Fibroblast of mammary gland (primary cell): ENCODE measurements around the gene CHTF18.
"Not testable (repeated sequence)": the region's sequence is repeated elsewhere in the genome, so short reads cannot be mapped to it uniquely, and the experiment has no call there.

ENCODE experiments used
- DNase-seq: peaks from one replicate; pipeline ENCODE4 v3.0.0-alpha.2; 2010; ENCODE audit warnings: low read depth
- H3K4me3 ChIP-seq: 2 replicates; pipeline ENCODE4 v1.5.1; 2011; ENCODE audit warnings: low read depth, mild to moderate bottlenecking, low read length, moderate library complexity; ENCODE audit not compliant: control insufficient read depth
- TF ChIP-seq, protein P1 (sequence below): conservative IDR thresholded peaks from 2 replicates; pipeline ENCODE4 v1.5.1; 2011; ENCODE audit warnings: low read depth, low read length, inconsistent platforms; ENCODE audit not compliant: control insufficient read depth, insufficient read depth

Gene CHTF18

DNA sequence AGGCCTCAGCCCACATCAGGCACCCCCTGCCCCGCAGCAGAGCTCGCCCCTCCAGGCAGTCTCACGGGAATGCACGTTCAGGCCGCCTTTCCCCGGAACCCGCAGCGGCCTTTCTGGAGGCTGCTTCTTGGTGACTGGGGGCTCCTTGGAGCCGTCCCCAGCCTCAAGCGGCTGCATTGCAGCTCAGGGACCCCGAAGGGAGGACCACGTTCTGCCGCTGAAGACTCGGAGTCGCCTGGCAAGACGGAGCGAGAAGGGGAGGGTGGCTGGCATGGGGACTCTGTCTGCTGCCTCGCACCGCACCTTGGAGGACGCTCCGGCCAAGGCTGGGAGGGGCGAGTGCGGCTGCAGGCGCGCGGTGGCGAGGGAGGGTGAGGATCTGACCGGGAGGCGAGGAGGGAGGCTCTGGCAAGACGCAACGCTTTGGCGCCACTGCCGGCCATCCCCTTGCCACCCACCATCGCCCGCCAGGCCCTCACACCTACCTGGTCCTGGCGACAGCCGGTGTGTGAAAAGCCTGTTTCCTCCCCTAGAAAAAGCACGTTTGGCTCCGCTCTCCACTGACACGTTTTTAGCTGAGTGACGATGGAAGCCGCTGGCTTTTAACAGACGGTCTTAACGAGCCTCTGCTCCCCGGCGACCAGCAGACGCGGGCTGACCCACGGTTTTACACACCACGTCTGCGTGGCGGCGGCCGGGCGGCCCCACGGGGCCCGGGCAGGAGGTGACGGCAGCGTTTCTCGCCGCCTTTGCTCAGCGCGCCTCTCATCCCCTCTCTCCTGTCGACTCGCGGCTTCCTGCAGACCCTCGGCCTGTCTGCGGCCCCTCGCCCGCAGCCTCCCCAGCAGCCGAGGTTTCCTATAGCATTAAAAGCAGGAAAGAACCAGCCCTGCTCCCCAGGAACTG is 28.8 kb downstream of the CHTF18 start:
- no peak overlapping the region for H3K4me3 ChIP-seq
- TF ChIP-seq, protein P1, sequence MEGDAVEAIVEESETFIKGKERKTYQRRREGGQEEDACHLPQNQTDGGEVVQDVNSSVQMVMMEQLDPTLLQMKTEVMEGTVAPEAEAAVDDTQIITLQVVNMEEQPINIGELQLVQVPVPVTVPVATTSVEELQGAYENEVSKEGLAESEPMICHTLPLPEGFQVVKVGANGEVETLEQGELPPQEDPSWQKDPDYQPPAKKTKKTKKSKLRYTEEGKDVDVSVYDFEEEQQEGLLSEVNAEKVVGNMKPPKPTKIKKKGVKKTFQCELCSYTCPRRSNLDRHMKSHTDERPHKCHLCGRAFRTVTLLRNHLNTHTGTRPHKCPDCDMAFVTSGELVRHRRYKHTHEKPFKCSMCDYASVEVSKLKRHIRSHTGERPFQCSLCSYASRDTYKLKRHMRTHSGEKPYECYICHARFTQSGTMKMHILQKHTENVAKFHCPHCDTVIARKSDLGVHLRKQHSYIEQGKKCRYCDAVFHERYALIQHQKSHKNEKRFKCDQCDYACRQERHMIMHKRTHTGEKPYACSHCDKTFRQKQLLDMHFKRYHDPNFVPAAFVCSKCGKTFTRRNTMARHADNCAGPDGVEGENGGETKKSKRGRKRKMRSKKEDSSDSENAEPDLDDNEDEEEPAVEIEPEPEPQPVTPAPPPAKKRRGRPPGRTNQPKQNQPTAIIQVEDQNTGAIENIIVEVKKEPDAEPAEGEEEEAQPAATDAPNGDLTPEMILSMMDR, result no peak
- DNase-seq, result no peak

DNA sequence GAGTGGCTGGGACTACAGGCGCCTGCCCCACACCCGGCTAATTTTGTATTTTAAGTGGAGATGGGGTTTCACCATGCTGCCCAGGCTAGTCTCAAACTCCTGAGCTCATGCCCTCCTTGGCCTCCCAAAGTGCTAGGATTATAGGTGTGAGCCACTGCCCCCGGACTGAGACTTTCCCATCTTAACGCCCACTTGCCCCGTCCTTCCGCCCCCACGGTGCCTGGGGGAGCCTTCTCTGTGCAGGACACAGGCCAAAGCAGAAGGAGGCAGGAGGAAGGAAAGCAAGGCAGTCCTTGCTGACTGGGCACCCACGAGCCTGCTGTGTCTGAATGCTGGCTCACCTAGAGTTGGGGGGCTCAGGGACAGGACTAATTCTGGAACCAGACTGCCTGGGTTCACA is 29.7 kb downstream of the CHTF18 start:
- H3K4me3 ChIP-seq, result no peak overlapping the region
- TF ChIP-seq, protein P1, result no peak
- no peak for DNase-seq

DNA sequence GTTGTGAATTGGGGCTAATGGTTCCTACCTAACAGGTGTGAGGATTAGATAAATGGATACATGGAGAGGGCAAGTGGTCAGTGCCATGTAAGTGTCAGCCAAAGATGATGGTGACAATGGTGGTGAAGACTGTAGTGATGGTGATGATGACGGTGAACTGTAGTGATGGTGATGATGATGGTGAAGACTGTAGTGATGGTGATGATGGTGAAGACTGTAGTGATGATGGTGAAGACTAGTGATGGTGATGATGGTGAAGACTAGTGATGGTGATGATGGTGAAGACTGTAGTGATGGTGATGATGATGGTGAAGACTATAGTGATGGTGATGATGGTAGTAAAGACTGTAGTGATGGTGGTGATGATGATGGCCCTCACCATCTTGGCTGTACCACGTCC is 30.2 kb downstream of the CHTF18 start:
- TF ChIP-seq, protein P1, result no peak
- H3K4me3 ChIP-seq, result no peak overlapping the region
- DNase-seq, result no peak

DNA sequence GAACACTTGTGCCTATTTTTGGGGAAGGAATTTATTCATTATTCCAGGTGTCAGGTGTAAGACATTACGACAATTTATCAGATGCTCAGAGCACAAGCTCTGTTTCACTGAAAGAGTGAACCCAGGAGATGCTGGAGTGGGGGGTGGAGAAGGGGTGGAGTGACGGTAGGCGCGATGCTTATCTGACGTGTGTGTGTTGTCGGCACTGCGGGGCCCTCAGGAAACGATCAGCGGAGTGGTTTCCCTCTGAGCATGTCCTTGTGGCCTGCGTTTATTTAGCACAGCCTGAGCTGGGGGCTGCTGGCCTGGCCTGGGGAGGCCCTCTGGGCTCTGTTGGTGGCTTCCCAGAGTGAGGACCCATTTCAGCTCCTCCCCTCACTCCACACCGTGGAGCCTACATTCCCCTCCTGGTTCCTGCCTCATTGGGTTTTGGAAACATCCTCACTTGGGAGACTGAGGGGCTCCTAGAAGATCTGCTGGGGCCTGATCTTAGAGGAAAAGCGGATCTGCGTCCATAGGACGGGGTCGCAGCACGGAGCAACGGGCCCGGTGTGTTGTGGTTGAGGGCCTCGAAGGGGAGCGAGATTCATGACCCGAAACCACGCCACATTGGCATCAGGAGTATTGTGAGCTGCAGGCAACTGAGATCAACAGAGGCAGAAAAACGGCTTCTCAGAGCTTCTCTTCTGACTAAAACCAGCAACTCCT is 31.1 kb downstream of the CHTF18 start:
- no peak overlapping the region for H3K4me3 ChIP-seq
- TF ChIP-seq, protein P1, result no peak
- DNase-seq, result no peak

DNA sequence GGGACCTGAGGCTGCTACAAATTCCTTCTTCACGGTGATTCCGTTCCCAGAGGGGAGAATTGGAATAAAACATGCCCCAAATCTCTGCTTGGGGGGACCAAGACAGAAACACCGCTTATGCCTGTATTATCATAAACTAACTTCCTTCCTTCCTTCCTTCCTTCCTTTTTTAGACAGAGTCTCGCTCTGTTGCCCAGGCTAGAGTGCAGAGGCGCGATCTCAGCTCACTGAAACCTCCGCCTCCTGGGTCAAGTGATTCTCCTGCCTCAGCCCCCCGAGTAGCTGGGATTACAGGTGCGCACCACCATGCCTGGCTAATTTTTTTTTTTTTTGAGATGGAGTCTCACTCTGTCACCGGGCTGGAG is 31.6 kb downstream of the CHTF18 start:
- H3K4me3 ChIP-seq, DNase-seq: not testable (repeated sequence)

DNA sequence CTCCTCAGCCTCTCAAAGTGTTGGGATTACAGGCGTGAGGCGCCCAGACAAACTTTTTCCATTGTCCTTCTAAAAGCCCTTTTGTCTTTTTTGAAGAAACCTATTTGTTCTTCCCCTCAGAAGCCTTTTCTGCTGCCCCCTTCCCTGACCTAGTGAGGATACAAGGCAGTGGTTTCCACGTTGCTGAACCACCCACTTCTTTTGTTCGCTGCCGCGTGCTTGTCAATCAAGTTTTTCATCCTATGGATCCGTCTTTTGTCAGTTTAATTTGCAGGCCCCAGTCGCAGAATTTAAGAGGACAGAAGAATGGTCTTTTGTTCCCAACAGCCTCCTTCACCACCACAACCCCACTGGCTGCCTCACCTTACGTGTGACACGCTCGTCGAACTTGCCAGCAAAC is 32.3 kb downstream of the CHTF18 start:
- no peak overlapping the region for H3K4me3 ChIP-seq
- TF ChIP-seq, protein P1, result no peak
- DNase-seq, result no peak

DNA sequence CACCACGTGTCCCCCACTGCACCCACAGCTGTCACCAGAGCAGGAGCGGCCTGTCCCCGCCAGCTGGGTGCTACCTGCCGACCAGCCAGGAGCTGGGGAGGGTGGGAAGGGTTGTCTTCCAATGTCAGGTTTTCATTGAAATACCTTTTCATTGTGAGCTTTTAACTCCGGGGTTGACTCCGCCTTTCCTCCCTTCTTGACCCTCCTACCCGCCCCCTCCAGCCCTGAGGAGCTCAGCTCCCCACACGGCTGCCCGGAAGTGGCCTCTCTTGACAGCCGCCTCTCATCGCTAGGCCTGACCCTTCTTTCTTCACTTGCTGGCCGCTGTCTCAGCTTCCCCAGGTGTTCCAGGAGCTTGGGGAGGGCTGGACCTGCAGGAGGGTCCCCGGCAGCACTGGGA is 33.3 kb downstream of the CHTF18 start:
- DNase-seq, result no peak
- H3K4me3 ChIP-seq, result no peak overlapping the region
- TF ChIP-seq, protein P1, result no peak
